HEK293 (cell line): Measurements from ENCODE around the gene CASZ1.
A peak's percentile ranks its signal among the peaks of the same experiment; 100 is the strongest.

Source experiments
- ZBTB8A ChIP-seq: fragments of 450-650 bp; formaldehyde crosslinking; IDR thresholded peaks from 2 replicates; pipeline ENCODE4 v1.5.1; 2016; ENCODE audit warnings: missing biosample characterization, missing genetic modification characterization
- ZNF335 ChIP-seq: fragments of 450-650 bp; formaldehyde crosslinking; conservative IDR thresholded peaks from 2 replicates; pipeline ENCODE4 v1.5.1; 2016; ENCODE audit warnings: missing biosample characterization, missing genetic modification characterization
- ZNF600 ChIP-seq: fragments of 450-650 bp; formaldehyde crosslinking; IDR thresholded peaks from 2 replicates; pipeline ENCODE4 v1.5.1; 2016; ENCODE audit warnings: missing biosample characterization, missing genetic modification characterization
- ZNF76 ChIP-seq: fragments of 450-650 bp; formaldehyde crosslinking; IDR thresholded peaks from 2 replicates; pipeline ENCODE4; 2016; ENCODE audit warnings: low read depth, missing biosample characterization, missing genetic modification characterization, borderline replicate concordance
- TF ChIP-seq, protein P1 (sequence below): fragments of 450-650 bp; formaldehyde crosslinking; IDR thresholded peaks from 2 replicates; pipeline ENCODE4 v1.5.1; 2016; ENCODE audit warnings: missing biosample characterization, missing genetic modification characterization
- TF ChIP-seq, protein P2 (sequence below): fragments of 450-650 bp; formaldehyde crosslinking; IDR thresholded peaks from 2 replicates; pipeline ENCODE4 v1.5.1; 2017; ENCODE audit warnings: missing biosample characterization, missing genetic modification characterization

DNA sequence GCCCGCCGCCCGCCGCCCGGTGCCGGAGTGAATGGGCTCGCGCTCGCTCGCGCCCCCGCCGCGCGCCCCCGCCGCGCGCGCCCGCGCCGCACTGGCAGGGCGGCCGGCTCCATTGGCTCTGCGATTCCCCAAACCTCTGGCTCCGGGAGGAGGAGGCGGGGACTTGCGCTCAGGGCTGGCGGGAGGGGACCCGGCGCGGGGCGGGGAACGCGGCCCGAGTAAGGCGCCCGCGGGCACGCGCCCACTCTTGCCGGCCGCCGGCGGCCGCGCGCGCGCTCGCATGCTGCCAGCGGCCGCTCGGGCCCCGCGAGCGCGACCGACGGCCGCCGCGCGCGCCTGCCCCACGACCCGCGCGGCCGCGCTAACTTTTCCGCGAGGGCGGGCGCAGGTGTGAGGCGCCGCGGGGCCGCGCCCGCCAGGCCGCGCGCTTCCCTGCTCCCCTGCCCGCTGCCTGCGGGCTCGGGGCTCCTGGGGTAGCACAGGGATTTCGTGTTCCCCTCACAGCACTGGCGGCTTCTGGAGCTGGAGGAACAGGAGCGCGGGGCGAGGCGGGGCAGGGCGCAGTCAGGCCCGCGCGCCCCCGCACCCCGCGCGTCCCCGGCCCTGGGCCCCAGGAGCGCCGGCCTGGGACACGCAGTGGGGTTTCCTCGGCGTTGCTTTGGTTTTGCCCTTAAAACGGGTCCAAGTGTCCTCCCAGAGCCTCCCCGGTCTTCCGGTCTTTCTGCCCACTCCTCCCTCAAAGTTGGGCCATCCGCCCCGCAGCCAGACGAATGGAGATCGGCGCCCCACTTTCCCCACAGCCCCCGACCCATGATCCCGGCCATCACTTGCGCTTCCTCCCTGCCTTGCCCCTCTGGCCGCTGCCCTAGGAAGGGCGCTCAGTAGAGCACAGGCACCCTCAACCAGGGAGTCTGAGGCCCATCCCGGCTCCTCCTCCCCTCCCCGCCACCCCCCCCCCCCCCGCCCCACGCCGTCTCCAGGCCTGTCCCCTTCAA lies 101.5 kb downstream of the CASZ1 start:
- TF ChIP-seq, protein P1, sequence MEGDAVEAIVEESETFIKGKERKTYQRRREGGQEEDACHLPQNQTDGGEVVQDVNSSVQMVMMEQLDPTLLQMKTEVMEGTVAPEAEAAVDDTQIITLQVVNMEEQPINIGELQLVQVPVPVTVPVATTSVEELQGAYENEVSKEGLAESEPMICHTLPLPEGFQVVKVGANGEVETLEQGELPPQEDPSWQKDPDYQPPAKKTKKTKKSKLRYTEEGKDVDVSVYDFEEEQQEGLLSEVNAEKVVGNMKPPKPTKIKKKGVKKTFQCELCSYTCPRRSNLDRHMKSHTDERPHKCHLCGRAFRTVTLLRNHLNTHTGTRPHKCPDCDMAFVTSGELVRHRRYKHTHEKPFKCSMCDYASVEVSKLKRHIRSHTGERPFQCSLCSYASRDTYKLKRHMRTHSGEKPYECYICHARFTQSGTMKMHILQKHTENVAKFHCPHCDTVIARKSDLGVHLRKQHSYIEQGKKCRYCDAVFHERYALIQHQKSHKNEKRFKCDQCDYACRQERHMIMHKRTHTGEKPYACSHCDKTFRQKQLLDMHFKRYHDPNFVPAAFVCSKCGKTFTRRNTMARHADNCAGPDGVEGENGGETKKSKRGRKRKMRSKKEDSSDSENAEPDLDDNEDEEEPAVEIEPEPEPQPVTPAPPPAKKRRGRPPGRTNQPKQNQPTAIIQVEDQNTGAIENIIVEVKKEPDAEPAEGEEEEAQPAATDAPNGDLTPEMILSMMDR = no peak
- TF ChIP-seq, protein P2, sequence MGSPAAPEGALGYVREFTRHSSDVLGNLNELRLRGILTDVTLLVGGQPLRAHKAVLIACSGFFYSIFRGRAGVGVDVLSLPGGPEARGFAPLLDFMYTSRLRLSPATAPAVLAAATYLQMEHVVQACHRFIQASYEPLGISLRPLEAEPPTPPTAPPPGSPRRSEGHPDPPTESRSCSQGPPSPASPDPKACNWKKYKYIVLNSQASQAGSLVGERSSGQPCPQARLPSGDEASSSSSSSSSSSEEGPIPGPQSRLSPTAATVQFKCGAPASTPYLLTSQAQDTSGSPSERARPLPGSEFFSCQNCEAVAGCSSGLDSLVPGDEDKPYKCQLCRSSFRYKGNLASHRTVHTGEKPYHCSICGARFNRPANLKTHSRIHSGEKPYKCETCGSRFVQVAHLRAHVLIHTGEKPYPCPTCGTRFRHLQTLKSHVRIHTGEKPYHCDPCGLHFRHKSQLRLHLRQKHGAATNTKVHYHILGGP = no peak
- TF ChIP-seq ZBTB8A (tag by site-specific recombination) = peak; percentile 24; the same call in 1 of the 2 replicates
- TF ChIP-seq ZNF600 (tag by site-specific recombination) = no peak
- peak; percentile 36; the same call in 1 of the 2 replicates for TF ChIP-seq ZNF335 (tag by site-specific recombination)
- no peak for TF ChIP-seq ZNF76 (tag by site-specific recombination)
